ENCODE data around the gene IL1RAP. TPM values are rescaled to one million over a fixed set of nuclear protein-coding genes. Genes with fewer than 3 reads are reported as not detected.

The IL1RAP gene
- total and polyA plus RNA-seq, 2 experiments from 2014 or later, result 3.6 to 5.0 TPM

DNA sequence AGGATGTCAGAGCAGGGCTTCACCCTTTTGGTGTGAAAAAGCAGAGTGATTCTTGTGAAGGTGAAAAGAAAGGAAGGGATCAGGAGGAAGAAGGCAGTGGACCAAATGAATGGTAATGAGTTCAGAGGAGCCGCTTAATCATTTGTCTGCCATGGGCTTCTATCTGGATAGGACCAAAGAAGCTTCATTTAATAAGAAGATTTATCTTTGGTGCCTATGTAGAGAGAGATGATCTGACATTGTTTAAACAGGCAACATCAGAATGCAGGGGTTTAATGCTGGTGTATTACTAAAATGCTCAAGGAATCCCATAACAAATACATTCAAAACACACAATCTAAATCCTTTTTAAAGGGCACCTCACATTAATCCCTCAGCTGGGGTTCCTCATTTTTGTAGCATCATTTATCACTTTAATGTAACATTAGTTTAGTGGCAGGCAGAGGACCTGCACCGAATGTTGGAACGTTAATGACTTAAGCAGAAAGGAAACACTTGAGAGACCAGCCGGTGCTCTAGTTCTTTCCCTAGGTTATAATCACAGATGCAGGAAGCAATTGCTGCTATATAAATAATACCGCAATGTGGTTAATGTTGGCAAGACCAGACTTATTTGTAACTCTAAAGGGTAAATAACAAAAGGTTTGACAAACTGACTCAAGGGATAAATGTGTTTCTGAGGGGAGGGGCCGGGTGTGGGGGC lies 27.9 kb upstream of the IL1RAP start:
- Mint-ChIP-seq H3K9me3 (no peaks in the 10 kb centered on the region), H3K4me1 (peaks cover 26% of the 10 kb centered on the region), H3K27ac (no peak overlapping the region), H3K4me3 (no peak overlapping the region), H3K27me3 (ENCODE audit: insufficient read depth, low read depth, poor library complexity) (no peaks in the 10 kb centered on the region), H3K36me3 (ENCODE audit: low read depth) (no peaks in the 10 kb centered on the region)
- Histone ChIP-seq H3K27ac (ENCODE audit: low read depth) (no peak overlapping the region), H3K4me3 (no peak overlapping the region), H3F3A (replicated peaks; ENCODE audit: low read depth) (no peaks in the 10 kb centered on the region), H3K79me2 (replicated peaks; ENCODE audit: insufficient read depth) (no peaks in the 10 kb centered on the region), H3K4me1 (ENCODE audit: insufficient read depth) (peaks cover 21% of the 10 kb centered on the region), H3K9me2 (ENCODE audit: insufficient read depth) (no peaks in the 10 kb centered on the region), H3K27me3 (ENCODE audit: insufficient read depth) (no peaks in the 10 kb centered on the region), H4K20me1 (replicated peaks; ENCODE audit: insufficient read depth) (no peaks in the 10 kb centered on the region), H3K36me3 (ENCODE audit: insufficient read depth) (no peaks in the 10 kb centered on the region), H2AFZ (peak overlapping the region; percentile 11; the same call in 1 of the 2 replicates), H3K4me2 (peak overlapping the region; percentile 31; the same call in 1 of the 2 replicates)
- DNase-seq (ENCODE audit: low spot score) (peak; percentile 16), ATAC-seq (no peak)
- TF ChIP-seq, protein P1, sequence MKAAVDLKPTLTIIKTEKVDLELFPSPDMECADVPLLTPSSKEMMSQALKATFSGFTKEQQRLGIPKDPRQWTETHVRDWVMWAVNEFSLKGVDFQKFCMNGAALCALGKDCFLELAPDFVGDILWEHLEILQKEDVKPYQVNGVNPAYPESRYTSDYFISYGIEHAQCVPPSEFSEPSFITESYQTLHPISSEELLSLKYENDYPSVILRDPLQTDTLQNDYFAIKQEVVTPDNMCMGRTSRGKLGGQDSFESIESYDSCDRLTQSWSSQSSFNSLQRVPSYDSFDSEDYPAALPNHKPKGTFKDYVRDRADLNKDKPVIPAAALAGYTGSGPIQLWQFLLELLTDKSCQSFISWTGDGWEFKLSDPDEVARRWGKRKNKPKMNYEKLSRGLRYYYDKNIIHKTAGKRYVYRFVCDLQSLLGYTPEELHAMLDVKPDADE (IDR thresholded peaks at IDR 0.05), result no peak
- TF ChIP-seq, protein P2, sequence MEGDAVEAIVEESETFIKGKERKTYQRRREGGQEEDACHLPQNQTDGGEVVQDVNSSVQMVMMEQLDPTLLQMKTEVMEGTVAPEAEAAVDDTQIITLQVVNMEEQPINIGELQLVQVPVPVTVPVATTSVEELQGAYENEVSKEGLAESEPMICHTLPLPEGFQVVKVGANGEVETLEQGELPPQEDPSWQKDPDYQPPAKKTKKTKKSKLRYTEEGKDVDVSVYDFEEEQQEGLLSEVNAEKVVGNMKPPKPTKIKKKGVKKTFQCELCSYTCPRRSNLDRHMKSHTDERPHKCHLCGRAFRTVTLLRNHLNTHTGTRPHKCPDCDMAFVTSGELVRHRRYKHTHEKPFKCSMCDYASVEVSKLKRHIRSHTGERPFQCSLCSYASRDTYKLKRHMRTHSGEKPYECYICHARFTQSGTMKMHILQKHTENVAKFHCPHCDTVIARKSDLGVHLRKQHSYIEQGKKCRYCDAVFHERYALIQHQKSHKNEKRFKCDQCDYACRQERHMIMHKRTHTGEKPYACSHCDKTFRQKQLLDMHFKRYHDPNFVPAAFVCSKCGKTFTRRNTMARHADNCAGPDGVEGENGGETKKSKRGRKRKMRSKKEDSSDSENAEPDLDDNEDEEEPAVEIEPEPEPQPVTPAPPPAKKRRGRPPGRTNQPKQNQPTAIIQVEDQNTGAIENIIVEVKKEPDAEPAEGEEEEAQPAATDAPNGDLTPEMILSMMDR (conservative IDR thresholded peaks at IDR 0.05; ENCODE audit: low read depth in 2 of 2), result no peak

DNA sequence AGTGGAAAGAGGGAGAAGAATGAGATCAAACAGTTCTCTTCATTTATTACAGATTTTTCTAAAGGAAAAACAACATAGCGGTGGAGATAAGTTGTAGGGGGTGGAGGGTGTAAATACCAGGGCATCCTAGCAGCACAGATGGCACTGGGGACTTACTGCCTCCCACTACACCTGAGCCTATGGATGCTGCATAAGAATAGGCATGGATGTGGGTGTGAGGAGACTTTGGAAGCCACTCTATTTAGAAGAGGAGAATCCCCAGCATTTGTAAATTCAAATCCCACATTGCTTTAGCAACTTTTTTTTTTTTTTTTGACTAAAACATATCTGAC lies 27.4 kb upstream of the IL1RAP start:
- peak; percentile 26 for DNase-seq (ENCODE audit: low spot score)
- no peak for TF ChIP-seq JUNB (IDR thresholded peaks at IDR 0.05; ENCODE audit: unreplicated experiment)
- TF ChIP-seq ZNF331 (CRISPR knock-in tag; IDR thresholded peaks at IDR 0.05; ENCODE audit: low read depth), result no peak
- TF ChIP-seq ZNF114 (CRISPR knock-in tag; IDR thresholded peaks at IDR 0.05), result no peak
- TF ChIP-seq, protein P2 (conservative IDR thresholded peaks at IDR 0.05; ENCODE audit: low read depth in 2 of 2), result no peak
- no peak for TF ChIP-seq POLR2AphosphoS5 (IDR thresholded peaks at IDR 0.05; ENCODE audit: low read depth)
- TF ChIP-seq, protein P1 (IDR thresholded peaks at IDR 0.05), result no peak
- no peak for TF ChIP-seq EZH2phosphoT487 (IDR thresholded peaks at IDR 0.05; ENCODE audit: unreplicated experiment)
- TF ChIP-seq, protein P3, sequence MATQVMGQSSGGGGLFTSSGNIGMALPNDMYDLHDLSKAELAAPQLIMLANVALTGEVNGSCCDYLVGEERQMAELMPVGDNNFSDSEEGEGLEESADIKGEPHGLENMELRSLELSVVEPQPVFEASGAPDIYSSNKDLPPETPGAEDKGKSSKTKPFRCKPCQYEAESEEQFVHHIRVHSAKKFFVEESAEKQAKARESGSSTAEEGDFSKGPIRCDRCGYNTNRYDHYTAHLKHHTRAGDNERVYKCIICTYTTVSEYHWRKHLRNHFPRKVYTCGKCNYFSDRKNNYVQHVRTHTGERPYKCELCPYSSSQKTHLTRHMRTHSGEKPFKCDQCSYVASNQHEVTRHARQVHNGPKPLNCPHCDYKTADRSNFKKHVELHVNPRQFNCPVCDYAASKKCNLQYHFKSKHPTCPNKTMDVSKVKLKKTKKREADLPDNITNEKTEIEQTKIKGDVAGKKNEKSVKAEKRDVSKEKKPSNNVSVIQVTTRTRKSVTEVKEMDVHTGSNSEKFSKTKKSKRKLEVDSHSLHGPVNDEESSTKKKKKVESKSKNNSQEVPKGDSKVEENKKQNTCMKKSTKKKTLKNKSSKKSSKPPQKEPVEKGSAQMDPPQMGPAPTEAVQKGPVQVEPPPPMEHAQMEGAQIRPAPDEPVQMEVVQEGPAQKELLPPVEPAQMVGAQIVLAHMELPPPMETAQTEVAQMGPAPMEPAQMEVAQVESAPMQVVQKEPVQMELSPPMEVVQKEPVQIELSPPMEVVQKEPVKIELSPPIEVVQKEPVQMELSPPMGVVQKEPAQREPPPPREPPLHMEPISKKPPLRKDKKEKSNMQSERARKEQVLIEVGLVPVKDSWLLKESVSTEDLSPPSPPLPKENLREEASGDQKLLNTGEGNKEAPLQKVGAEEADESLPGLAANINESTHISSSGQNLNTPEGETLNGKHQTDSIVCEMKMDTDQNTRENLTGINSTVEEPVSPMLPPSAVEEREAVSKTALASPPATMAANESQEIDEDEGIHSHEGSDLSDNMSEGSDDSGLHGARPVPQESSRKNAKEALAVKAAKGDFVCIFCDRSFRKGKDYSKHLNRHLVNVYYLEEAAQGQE (IDR thresholded peaks at IDR 0.05; ENCODE audit: unreplicated experiment), result no peak
- no peaks in the 10 kb centered on the region for H3K79me2 ChIP-seq (replicated peaks; ENCODE audit: insufficient read depth)
- peak overlapping the region; percentile 31; the same call in 1 of the 2 replicates for H3K4me2 ChIP-seq
- no peaks in the 10 kb centered on the region for H4K20me1 ChIP-seq (replicated peaks; ENCODE audit: insufficient read depth)
- no peak overlapping the region for H2AFZ ChIP-seq
- Mint-ChIP-seq H3K4me3 (no peak overlapping the region), H3K36me3 (ENCODE audit: low read depth) (no peaks in the 10 kb centered on the region), H3K27me3 (ENCODE audit: insufficient read depth, low read depth, poor library complexity) (no peaks in the 10 kb centered on the region), H3K4me1 (peaks cover 26% of the 10 kb centered on the region), H3K9me3 (no peaks in the 10 kb centered on the region), H3K27ac (no peak overlapping the region)
- peak; percentile 83 for ATAC-seq
- H3K27ac ChIP-seq (ENCODE audit: low read depth), result no peak overlapping the region
- H3K9me2 ChIP-seq (ENCODE audit: insufficient read depth), result no peaks in the 10 kb centered on the region
- H3F3A ChIP-seq (replicated peaks; ENCODE audit: low read depth), result no peaks in the 10 kb centered on the region
- peaks cover 21% of the 10 kb centered on the region for H3K4me1 ChIP-seq (ENCODE audit: insufficient read depth)
- no peak overlapping the region for H3K4me3 ChIP-seq
- H3K27me3 ChIP-seq (ENCODE audit: insufficient read depth), result no peaks in the 10 kb centered on the region
- H3K36me3 ChIP-seq (ENCODE audit: insufficient read depth), result no peaks in the 10 kb centered on the region
